ENCODE data around the gene KCTD2. TPM values are rescaled to one million over a fixed set of nuclear protein-coding genes. Genes with fewer than 3 reads are reported as not detected.

KCTD2 gene
- total and polyA plus RNA-seq, 9 of the 15 experiments (the other 6 are each of a cell fraction or from before 2014, with no cell fraction given) = 1.7 to 32.9 (median 15.8) TPM

DNA sequence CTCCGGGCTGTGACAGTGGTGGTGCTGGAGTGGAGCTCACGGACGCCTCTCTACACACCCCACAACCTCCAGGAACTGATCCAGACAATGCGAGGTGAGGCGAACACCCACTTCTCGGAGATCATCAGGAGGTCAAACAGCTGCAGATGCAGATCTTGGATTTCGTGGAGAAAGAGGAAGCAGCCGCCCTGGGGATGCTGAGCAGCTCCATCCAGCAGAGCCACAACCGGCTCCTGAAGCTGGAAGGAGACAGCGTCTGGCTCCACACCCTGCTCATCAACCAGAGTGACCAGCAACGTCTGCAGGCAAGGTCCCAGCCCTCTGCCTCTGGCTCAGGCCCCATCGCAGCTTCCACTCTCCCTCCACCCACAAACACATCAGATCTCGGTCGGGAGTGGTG, 27.5 kb downstream of the KCTD2 start (continued):
- no peak for TF ChIP-seq EWSR1 (IDR thresholded peaks at IDR 0.05; ENCODE audit: borderline replicate concordance, low read depth, partially characterized antibody)
- TF ChIP-seq, protein P1, sequence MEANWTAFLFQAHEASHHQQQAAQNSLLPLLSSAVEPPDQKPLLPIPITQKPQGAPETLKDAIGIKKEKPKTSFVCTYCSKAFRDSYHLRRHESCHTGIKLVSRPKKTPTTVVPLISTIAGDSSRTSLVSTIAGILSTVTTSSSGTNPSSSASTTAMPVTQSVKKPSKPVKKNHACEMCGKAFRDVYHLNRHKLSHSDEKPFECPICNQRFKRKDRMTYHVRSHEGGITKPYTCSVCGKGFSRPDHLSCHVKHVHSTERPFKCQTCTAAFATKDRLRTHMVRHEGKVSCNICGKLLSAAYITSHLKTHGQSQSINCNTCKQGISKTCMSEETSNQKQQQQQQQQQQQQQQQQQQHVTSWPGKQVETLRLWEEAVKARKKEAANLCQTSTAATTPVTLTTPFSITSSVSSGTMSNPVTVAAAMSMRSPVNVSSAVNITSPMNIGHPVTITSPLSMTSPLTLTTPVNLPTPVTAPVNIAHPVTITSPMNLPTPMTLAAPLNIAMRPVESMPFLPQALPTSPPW (CRISPR knock-in tag; IDR thresholded peaks at IDR 0.05) = no peak
- TF ChIP-seq SLC30A9 (CRISPR knock-in tag; IDR thresholded peaks at IDR 0.05) = no peak
- no peak for TF ChIP-seq SP2 (IDR thresholded peaks at IDR 0.05; ENCODE audit: extremely low read depth, low read depth, low read length, poor library complexity, severe bottlenecking)
- TF ChIP-seq, protein P2, sequence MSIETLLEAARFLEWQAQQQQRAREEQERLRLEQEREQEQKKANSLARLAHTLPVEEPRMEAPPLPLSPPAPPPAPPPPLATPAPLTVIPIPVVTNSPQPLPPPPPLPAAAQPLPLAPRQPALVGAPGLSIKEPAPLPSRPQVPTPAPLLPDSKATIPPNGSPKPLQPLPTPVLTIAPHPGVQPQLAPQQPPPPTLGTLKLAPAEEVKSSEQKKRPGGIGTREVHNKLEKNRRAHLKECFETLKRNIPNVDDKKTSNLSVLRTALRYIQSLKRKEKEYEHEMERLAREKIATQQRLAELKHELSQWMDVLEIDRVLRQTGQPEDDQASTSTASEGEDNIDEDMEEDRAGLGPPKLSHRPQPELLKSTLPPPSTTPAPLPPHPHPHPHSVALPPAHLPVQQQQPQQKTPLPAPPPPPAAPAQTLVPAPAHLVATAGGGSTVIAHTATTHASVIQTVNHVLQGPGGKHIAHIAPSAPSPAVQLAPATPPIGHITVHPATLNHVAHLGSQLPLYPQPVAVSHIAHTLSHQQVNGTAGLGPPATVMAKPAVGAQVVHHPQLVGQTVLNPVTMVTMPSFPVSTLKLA (conservative IDR thresholded peaks at IDR 0.05) = no peak
- no peak for TF ChIP-seq ZNF764 (CRISPR knock-in tag; IDR thresholded peaks at IDR 0.05; ENCODE audit: low read depth)
- TF ChIP-seq, protein P3, sequence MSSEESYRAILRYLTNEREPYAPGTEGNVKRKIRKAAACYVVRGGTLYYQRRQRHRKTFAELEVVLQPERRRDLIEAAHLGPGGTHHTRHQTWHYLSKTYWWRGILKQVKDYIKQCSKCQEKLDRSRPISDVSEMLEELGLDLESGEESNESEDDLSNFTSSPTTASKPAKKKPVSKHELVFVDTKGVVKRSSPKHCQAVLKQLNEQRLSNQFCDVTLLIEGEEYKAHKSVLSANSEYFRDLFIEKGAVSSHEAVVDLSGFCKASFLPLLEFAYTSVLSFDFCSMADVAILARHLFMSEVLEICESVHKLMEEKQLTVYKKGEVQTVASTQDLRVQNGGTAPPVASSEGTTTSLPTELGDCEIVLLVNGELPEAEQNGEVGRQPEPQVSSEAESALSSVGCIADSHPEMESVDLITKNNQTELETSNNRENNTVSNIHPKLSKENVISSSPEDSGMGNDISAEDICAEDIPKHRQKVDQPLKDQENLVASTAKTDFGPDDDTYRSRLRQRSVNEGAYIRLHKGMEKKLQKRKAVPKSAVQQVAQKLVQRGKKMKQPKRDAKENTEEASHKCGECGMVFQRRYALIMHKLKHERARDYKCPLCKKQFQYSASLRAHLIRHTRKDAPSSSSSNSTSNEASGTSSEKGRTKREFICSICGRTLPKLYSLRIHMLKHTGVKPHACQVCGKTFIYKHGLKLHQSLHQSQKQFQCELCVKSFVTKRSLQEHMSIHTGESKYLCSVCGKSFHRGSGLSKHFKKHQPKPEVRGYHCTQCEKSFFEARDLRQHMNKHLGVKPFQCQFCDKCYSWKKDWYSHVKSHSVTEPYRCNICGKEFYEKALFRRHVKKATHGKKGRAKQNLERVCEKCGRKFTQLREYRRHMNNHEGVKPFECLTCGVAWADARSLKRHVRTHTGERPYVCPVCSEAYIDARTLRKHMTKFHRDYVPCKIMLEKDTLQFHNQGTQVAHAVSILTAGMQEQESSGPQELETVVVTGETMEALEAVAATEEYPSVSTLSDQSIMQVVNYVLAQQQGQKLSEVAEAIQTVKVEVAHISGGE (CRISPR knock-in tag; IDR thresholded peaks at IDR 0.05) = no peak
- no peak for TF ChIP-seq NFIC (IDR thresholded peaks at IDR 0.05)
- no peak for TF ChIP-seq CCNT2 (IDR thresholded peaks at IDR 0.05; ENCODE audit: borderline replicate concordance, extremely low read depth, insufficient read length, low read depth, low read length)
- no peak for TF ChIP-seq ATF1 (CRISPR knock-in tag; IDR thresholded peaks at IDR 0.05)
- no peak for TF ChIP-seq ATF1 (tag; IDR thresholded peaks at IDR 0.05)
- TF ChIP-seq, protein P4, sequence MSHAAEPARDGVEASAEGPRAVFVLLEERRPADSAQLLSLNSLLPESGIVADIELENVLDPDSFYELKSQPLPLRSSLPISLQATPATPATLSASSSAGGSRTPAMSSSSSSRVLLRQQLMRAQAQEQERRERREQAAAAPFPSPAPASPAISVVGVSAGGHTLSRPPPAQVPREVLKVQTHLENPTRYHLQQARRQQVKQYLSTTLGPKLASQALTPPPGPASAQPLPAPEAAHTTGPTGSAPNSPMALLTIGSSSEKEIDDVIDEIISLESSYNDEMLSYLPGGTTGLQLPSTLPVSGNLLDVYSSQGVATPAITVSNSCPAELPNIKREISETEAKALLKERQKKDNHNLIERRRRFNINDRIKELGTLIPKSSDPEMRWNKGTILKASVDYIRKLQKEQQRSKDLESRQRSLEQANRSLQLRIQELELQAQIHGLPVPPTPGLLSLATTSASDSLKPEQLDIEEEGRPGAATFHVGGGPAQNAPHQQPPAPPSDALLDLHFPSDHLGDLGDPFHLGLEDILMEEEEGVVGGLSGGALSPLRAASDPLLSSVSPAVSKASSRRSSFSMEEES (CRISPR knock-in tag; IDR thresholded peaks at IDR 0.05) = no peak
- TF ChIP-seq, protein P5, sequence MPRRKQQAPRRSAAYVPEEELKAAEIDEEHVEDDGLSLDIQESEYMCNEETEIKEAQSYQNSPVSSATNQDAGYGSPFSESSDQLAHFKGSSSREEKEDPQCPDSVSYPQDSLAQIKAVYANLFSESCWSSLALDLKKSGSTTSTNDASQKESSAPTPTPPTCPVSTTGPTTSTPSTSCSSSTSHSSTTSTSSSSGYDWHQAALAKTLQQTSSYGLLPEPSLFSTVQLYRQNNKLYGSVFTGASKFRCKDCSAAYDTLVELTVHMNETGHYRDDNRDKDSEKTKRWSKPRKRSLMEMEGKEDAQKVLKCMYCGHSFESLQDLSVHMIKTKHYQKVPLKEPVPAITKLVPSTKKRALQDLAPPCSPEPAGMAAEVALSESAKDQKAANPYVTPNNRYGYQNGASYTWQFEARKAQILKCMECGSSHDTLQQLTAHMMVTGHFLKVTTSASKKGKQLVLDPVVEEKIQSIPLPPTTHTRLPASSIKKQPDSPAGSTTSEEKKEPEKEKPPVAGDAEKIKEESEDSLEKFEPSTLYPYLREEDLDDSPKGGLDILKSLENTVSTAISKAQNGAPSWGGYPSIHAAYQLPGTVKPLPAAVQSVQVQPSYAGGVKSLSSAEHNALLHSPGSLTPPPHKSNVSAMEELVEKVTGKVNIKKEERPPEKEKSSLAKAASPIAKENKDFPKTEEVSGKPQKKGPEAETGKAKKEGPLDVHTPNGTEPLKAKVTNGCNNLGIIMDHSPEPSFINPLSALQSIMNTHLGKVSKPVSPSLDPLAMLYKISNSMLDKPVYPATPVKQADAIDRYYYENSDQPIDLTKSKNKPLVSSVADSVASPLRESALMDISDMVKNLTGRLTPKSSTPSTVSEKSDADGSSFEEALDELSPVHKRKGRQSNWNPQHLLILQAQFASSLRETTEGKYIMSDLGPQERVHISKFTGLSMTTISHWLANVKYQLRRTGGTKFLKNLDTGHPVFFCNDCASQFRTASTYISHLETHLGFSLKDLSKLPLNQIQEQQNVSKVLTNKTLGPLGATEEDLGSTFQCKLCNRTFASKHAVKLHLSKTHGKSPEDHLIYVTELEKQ (CRISPR knock-in tag; IDR thresholded peaks at IDR 0.05) = no peak
- TF ChIP-seq SPI1 (IDR thresholded peaks at IDR 0.05; ENCODE audit: borderline replicate concordance, low read depth, low read length) = peak; percentile 89
- no peak for TF ChIP-seq NBN (IDR thresholded peaks at IDR 0.05; ENCODE audit: low read depth)
